NT2/D1 (cell line): ENCODE data around the gene MC1R.

Experiments used
- SUZ12 ChIP-seq: IDR thresholded peaks from 2 replicates; pipeline ENCODE4 v1.6.1; 2011; ENCODE audit not compliant: insufficient read length, insufficient read depth; ENCODE audit errors: extremely low read depth
- YY1 ChIP-seq: IDR thresholded peaks from 2 replicates; pipeline ENCODE4 v1.6.1; 2011; ENCODE audit not compliant: insufficient read length, insufficient read depth

GRCh38 chr16:89921131-89921701, 2.6 kb downstream of the MC1R start:
- TF ChIP-seq YY1: no peak
- TF ChIP-seq SUZ12: no peak
